ENCODE measurements around the gene CDC42EP5.

DNA sequence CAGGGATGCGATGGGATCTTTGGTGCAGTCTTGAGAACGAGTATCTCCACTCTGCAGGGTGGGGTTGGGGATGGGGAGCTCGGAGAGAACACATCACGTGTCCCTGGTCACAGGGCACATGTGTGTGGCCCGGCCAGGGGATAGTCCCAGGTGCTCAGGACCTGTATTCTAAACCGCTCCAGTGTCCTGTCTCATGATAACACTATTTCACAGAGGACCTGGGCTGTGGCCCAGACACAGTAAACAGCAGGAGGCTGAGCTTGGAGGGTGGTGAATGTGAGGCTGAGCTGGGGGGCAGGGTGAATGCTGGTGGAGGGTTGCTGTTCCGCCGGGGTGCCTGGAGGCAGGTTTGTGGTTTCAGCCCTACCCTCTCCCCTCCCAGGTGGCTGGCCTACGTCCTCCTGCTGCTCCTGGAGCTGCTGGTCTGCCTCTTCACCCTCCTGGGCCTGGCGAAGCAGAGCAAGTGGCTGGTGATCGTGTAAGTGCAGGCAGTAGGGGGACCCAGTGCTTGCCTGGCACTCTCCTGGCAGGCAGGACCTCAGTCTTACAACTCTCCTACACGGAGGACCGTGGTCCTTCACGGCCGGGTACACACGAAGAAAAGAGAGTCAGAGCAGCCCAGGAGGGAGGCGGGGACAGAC is 46.7 kb downstream of the CDC42EP5 start:
- TF ChIP-seq WRNIP1 (IDR thresholded peaks at IDR 0.05; ENCODE audit: borderline replicate concordance, low read depth, low read length) (no peak), NR2C2 (IDR thresholded peaks at IDR 0.05; ENCODE audit: borderline replicate concordance, control insufficient read depth, insufficient read length, low read depth) (no peak), BCL11A (IDR thresholded peaks at IDR 0.05; ENCODE audit: low read depth, low read length) (no peak), ZNF274 (IDR thresholded peaks at IDR 0.05; ENCODE audit: insufficient read depth, insufficient read length) (no peak), HCFC1 (IDR thresholded peaks at IDR 0.05; ENCODE audit: low read length) (no peak), YY1 (IDR thresholded peaks at IDR 0.05; ENCODE audit: low read depth, low read length) (no peak), E2F4 (IDR thresholded peaks at IDR 0.05; ENCODE audit: low read depth, low read length) (no peak), CHD4 (IDR thresholded peaks at IDR 0.05) (no peak), CHD2 (IDR thresholded peaks at IDR 0.05; ENCODE audit: borderline replicate concordance, low read depth, low read length) (no peak), SUZ12 (IDR thresholded peaks at IDR 0.05; ENCODE audit: unreplicated experiment) (no peak)
- TF ChIP-seq, protein P1, sequence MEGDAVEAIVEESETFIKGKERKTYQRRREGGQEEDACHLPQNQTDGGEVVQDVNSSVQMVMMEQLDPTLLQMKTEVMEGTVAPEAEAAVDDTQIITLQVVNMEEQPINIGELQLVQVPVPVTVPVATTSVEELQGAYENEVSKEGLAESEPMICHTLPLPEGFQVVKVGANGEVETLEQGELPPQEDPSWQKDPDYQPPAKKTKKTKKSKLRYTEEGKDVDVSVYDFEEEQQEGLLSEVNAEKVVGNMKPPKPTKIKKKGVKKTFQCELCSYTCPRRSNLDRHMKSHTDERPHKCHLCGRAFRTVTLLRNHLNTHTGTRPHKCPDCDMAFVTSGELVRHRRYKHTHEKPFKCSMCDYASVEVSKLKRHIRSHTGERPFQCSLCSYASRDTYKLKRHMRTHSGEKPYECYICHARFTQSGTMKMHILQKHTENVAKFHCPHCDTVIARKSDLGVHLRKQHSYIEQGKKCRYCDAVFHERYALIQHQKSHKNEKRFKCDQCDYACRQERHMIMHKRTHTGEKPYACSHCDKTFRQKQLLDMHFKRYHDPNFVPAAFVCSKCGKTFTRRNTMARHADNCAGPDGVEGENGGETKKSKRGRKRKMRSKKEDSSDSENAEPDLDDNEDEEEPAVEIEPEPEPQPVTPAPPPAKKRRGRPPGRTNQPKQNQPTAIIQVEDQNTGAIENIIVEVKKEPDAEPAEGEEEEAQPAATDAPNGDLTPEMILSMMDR (IDR thresholded peaks at IDR 0.05 in 2 of 3, conservative IDR thresholded peaks at IDR 0.05 in 1 of 3; ENCODE audit: control insufficient read depth in 2 of 3, extremely low read depth in 1 of 3, insufficient read depth in 1 of 3, low read depth in 3 of 3, low read length in 3 of 3), result no peak
- TF ChIP-seq, protein P2, sequence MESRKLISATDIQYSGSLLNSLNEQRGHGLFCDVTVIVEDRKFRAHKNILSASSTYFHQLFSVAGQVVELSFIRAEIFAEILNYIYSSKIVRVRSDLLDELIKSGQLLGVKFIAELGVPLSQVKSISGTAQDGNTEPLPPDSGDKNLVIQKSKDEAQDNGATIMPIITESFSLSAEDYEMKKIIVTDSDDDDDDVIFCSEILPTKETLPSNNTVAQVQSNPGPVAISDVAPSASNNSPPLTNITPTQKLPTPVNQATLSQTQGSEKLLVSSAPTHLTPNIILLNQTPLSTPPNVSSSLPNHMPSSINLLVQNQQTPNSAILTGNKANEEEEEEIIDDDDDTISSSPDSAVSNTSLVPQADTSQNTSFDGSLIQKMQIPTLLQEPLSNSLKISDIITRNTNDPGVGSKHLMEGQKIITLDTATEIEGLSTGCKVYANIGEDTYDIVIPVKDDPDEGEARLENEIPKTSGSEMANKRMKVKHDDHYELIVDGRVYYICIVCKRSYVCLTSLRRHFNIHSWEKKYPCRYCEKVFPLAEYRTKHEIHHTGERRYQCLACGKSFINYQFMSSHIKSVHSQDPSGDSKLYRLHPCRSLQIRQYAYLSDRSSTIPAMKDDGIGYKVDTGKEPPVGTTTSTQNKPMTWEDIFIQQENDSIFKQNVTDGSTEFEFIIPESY (IDR thresholded peaks at IDR 0.05), result no peak

Measured in GM12878 (cell line).